Thyroid gland (tissue), 4 donors: ENCODE data around the gene ARHGAP22.

Experiments used
- CTCF ChIP-seq, 6 experiments: fragments of 200-600 bp in 3 of 6; fragments of 450-650 bp in 3 of 6; sonication (generic) in 3 of 6; IDR thresholded peaks; one replicate each; pipeline ENCODE4 v1.5.1; 2016 to 2019; ENCODE audit warnings: antibody characterized with exemption in 6 of 6, mild to moderate bottlenecking in 2 of 6, inconsistent platforms in 1 of 6, moderate library complexity in 1 of 6
- POLR2A ChIP-seq, 2 donors: fragments of 450-650 bp; IDR thresholded peaks; one replicate each; pipeline ENCODE4 v1.6.1; 2017; ENCODE audit warnings: antibody characterized with exemption in 2 of 2, mild to moderate bottlenecking in 2 of 2, moderate library complexity in 1 of 2

- TF ChIP-seq CTCF (IDR thresholded peaks at IDR 0.05), result no peak
- no peak for TF ChIP-seq POLR2A (IDR thresholded peaks at IDR 0.05)
These were observed 6.3 kb upstream of the ARHGAP22 start for GRCh38 chr10:48611133-48611532.
